Caco-2 (cell line): ENCODE measurements around the gene ASTN2. TPM values are rescaled to one million over a fixed set of nuclear protein-coding genes. Genes with fewer than 3 reads are reported as not detected.

Experiments used
- BruUV-seq: library from RNA; stranded (reverse); fragments of 400-500 nt; replicated peaks from 2 replicates; lab custom pipeline; 2021; lab: Mats Ljungman, UMichigan
- CTCF ChIA-PET: fragments of 300-600 bp; sonication (Branson Sonifier 250); formaldehyde crosslinking; loops from one replicate; lab custom pipeline; 2022; ENCODE audit warnings: antibody characterized with exemption; lab: Charles Lee
- POLR2A ChIA-PET: fragments of 300-600 bp; sonication (Branson Sonifier 250); formaldehyde crosslinking; loops from one replicate; lab custom pipeline; 2022; ENCODE audit warnings: antibody characterized with exemption; lab: Charles Lee
- DNase-seq, 2 experiments: peaks; one replicate each; pipeline versions ENCODE4 v3.0.0 to v3.0.0-alpha.2; 2020 to 2022
- H3K27me3 ChIP-seq: replicated peaks from 2 replicates; pipeline ENCODE4 v1.6.0; 2011; ENCODE audit warnings: low read length; ENCODE audit not compliant: control insufficient read depth, insufficient read depth
- H3K36me3 ChIP-seq: 2 replicates; pipeline ENCODE4 v1.5.1; 2011; ENCODE audit warnings: low read length; ENCODE audit not compliant: control insufficient read depth, insufficient read depth
- H3K4me1 ChIP-seq: fragments of 250-450 bp; sonication (Bioruptor Pico); 2 replicates; pipeline ENCODE4 v1.5.1; 2020; ENCODE audit warnings: mild to moderate bottlenecking
- H3K4me3 ChIP-seq: 2 replicates; pipeline ENCODE4 v1.5.1; 2011; ENCODE audit warnings: low read depth, mild to moderate bottlenecking, control low read depth, low read length
- H3K9me3 ChIP-seq: fragments of 250-450 bp; sonication (Bioruptor Pico); 2 replicates; pipeline ENCODE4 v1.5.1; 2020; ENCODE audit warnings: mild to moderate bottlenecking, moderate library complexity
- H3K27ac Mint-ChIP-seq: one replicate; pipeline ENCODE4 v1.8.0; 2022; ENCODE audit warnings: mixed read lengths; ENCODE audit not compliant: unreplicated experiment
- H3K27me3 Mint-ChIP-seq: one replicate; pipeline ENCODE4 v1.8.0; 2022; ENCODE audit warnings: mixed read lengths; ENCODE audit not compliant: insufficient read depth, unreplicated experiment
- H3K36me3 Mint-ChIP-seq: one replicate; pipeline ENCODE4 v1.8.0; 2022; ENCODE audit warnings: mild to moderate bottlenecking, mixed read lengths; ENCODE audit not compliant: insufficient read depth, unreplicated experiment
- H3K4me1 Mint-ChIP-seq: one replicate; pipeline ENCODE4 v1.8.0; 2022; ENCODE audit warnings: low read depth, mixed read lengths; ENCODE audit not compliant: unreplicated experiment
- H3K4me3 Mint-ChIP-seq: one replicate; pipeline ENCODE4 v1.8.0; 2022; ENCODE audit warnings: mild to moderate bottlenecking, moderate library complexity, mixed read lengths; ENCODE audit not compliant: unreplicated experiment
- H3K9me3 Mint-ChIP-seq: one replicate; pipeline ENCODE4 v1.8.0; 2022; ENCODE audit warnings: mixed read lengths; ENCODE audit not compliant: unreplicated experiment
- intact Hi-C: fragments of 100-400 bp; cut with micrococcal nuclease; formaldehyde crosslinking; loops from one replicate; pipeline ENCODE4 v1.10.0; 2022; ENCODE audit not compliant: unreplicated experiment
- total RNA-seq: library from RNA; stranded (reverse); gene quantifications from 2 replicates; pipeline ENCODE4 v1.2.3, GENCODE V29; 2022
- TF ChIP-seq, protein P1 (sequence below), 2 experiments: fragments of 200-600 bp in 1 of 2; IDR thresholded peaks; 1 replicate in 1 of 2; 2 replicates in 1 of 2; pipeline versions ENCODE4 v1.5.1 to v1.8.0; 2011 to 2022; ENCODE audit warnings: antibody characterized with exemption in 1 of 2, control low read depth in 1 of 2, inconsistent platforms in 1 of 2, low read depth in 1 of 2, low read length in 1 of 2, mild to moderate bottlenecking in 1 of 2, moderate library complexity in 1 of 2; ENCODE audit not compliant: insufficient read depth in 1 of 2, severe bottlenecking in 1 of 2, unreplicated experiment in 1 of 2

The ASTN2 gene
- total RNA-seq, 1 experiment from 2014 or later = 12.7 TPM

DNA sequence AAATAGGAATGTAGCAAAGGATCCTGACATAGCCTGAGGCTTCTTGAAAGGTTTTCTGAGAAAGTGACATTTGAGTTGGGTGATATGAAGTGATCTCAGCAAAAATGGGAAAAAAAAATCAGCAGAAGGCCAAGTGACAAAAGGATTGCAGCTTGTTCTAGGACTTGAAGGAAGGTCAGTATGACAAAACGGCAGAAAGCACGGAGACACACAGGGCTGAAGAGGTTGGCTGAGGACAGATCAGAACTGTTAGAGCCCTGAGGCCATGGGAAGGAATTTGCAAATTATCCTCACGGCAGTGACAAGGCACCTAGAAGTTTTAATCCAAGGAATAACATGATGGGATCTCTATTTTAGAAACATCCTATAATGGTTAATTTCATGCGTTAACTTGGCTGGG lies 696.7 kb downstream of the ASTN2 start:
- H3K4me3 Mint-ChIP-seq = no peak overlapping the region
- no peaks in the 10 kb centered on the region for H3K36me3 ChIP-seq
- H3K36me3 Mint-ChIP-seq = no peaks in the 10 kb centered on the region
- no peak overlapping the region for H3K27ac Mint-ChIP-seq
- intact Hi-C loops = no loop called here
- no peaks in the 10 kb centered on the region for H3K4me1 ChIP-seq
- H3K4me1 Mint-ChIP-seq = peaks cover 13% of the 10 kb centered on the region
- no peaks in the 10 kb centered on the region; the same call in 1 of the 2 replicates for H3K27me3 ChIP-seq
- peaks cover 9% of the 10 kb centered on the region for H3K9me3 Mint-ChIP-seq
- no peaks in the 10 kb centered on the region for H3K27me3 Mint-ChIP-seq
- no peak overlapping the region for H3K4me3 ChIP-seq
- TF ChIP-seq, protein P1, sequence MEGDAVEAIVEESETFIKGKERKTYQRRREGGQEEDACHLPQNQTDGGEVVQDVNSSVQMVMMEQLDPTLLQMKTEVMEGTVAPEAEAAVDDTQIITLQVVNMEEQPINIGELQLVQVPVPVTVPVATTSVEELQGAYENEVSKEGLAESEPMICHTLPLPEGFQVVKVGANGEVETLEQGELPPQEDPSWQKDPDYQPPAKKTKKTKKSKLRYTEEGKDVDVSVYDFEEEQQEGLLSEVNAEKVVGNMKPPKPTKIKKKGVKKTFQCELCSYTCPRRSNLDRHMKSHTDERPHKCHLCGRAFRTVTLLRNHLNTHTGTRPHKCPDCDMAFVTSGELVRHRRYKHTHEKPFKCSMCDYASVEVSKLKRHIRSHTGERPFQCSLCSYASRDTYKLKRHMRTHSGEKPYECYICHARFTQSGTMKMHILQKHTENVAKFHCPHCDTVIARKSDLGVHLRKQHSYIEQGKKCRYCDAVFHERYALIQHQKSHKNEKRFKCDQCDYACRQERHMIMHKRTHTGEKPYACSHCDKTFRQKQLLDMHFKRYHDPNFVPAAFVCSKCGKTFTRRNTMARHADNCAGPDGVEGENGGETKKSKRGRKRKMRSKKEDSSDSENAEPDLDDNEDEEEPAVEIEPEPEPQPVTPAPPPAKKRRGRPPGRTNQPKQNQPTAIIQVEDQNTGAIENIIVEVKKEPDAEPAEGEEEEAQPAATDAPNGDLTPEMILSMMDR (IDR thresholded peaks at IDR 0.05; ENCODE audit: insufficient read depth in 1 of 2, low read depth in 1 of 2, low read length in 1 of 2, severe bottlenecking in 1 of 2, unreplicated experiment in 1 of 2) = no peak
- ChIA-PET POLR2A (no interaction called here), CTCF (no interaction called here)
- BruUV-seq = no TSS peak
- no peaks in the 10 kb centered on the region for H3K9me3 ChIP-seq
- DNase-seq = no peak

DNA sequence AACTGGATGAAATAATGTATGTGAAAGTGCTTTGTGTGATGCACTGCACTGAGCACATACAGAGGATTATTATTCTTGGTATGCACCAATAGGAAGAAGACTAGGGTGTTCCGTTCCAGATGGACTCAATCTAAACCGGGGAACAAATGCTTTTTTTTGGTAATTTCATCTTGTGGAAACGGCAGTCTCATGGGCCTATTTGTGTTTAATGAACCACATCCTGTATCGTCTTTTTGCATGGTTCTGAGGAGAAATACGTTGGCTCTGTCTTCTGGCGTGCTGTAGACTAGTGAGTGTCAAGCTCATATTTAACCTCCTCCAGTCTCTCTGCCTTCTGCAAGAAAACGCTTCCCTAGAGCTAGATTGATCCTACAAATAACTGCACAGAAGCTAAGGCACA lies 697.7 kb downstream of the ASTN2 start:
- no peak overlapping the region for H3K27ac Mint-ChIP-seq
- Histone ChIP-seq H3K4me1 (no peaks in the 10 kb centered on the region), H3K9me3 (no peaks in the 10 kb centered on the region), H3K36me3 (no peaks in the 10 kb centered on the region), H3K27me3 (no peaks in the 10 kb centered on the region), H3K4me3 (no peak overlapping the region)
- no peak for DNase-seq
- H3K4me1 Mint-ChIP-seq = peaks cover 13% of the 10 kb centered on the region
- no peak overlapping the region for H3K4me3 Mint-ChIP-seq
- H3K27me3 Mint-ChIP-seq = no peaks in the 10 kb centered on the region
- TF ChIP-seq, protein P1 (IDR thresholded peaks at IDR 0.05; ENCODE audit: insufficient read depth in 1 of 2, low read depth in 1 of 2, low read length in 1 of 2, severe bottlenecking in 1 of 2, unreplicated experiment in 1 of 2) = no peak
- ChIA-PET POLR2A (no interaction called here), CTCF (no interaction called here)
- H3K36me3 Mint-ChIP-seq = no peaks in the 10 kb centered on the region
- H3K9me3 Mint-ChIP-seq = peaks cover 9% of the 10 kb centered on the region
- intact Hi-C loops = no loop called here
- BruUV-seq = no TSS peak

DNA sequence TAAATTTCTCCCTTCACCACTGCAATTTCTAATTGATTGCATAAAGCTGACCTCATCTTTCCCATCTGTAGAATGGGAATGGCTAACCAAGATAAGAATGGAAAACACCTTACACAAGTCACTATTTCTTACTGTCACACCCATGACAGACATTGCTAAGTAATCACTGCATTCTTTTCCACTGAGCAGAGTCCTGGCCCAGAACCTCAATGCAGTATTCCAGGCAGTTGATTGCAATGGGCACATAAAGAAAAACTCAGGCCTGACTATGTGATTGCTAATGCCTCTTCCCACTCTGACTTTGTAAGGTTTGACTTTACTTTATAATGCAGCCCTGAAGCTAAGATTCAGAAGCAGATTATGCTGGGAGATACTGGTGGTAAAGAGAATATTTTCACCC lies 698.4 kb downstream of the ASTN2 start:
- Mint-ChIP-seq H3K9me3 (peaks cover 9% of the 10 kb centered on the region), H3K36me3 (no peaks in the 10 kb centered on the region), H3K4me3 (no peak overlapping the region), H3K27ac (no peak overlapping the region), H3K4me1 (peaks cover 13% of the 10 kb centered on the region), H3K27me3 (no peaks in the 10 kb centered on the region)
- intact Hi-C loops = no loop called here
- no peak overlapping the region for H3K4me3 ChIP-seq
- POLR2A ChIA-PET = no interaction called here
- H3K27me3 ChIP-seq = no peaks in the 10 kb centered on the region
- CTCF ChIA-PET = no interaction called here
- TF ChIP-seq, protein P1 (IDR thresholded peaks at IDR 0.05; ENCODE audit: insufficient read depth in 1 of 2, low read depth in 1 of 2, low read length in 1 of 2, severe bottlenecking in 1 of 2, unreplicated experiment in 1 of 2) = no peak
- H3K4me1 ChIP-seq = no peaks in the 10 kb centered on the region
- H3K9me3 ChIP-seq = no peaks in the 10 kb centered on the region
- no TSS peak for BruUV-seq
- no peaks in the 10 kb centered on the region for H3K36me3 ChIP-seq
- DNase-seq = no peak
